ENCODE data around the gene GLB1L. TPM values are rescaled to one million over a fixed set of nuclear protein-coding genes. Genes with fewer than 3 reads are reported as not detected.
"Not testable (repeated sequence)": the region's sequence is repeated elsewhere in the genome, so short reads cannot be mapped to it uniquely, and the experiment has no call there.

Gene GLB1L
- total RNA-seq, 3 donors from 2014 or later = 4.2 to 10.8 (median 5.8) TPM

DNA sequence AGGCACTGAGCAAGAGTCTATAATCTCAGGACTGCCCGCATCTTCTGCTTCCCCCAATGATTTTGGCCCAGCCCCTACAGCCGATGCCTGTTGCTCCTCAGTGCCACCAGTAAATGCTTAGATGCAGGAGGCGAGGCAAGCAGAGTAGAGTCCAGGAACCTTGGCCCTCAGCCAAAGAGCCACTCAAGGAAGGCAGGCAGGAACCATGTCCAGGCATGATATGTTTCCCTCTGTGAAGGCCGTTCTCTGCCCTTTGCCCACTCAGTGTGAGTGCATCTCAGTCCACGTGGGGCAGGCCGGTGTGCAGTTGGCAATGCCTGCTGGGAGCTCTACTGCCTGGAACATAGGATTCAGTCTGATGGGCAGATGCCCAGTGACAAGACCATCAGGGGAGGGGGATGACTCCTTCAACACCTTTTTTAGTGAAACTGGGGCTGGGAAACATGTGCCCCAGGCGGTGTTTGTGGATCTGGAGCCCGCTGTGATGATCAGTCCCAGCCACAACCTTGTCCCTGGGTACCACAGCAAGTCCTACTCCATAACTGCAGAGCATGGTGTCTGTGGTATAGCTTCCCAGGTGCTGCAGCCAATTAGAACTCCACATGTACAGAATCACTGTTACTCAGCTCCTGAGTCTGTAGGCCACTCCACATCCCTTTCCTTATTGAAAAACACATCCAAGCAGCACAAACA is 24.3 kb upstream of the GLB1L start:
- intact Hi-C loops (cut with DNase I, micrococcal nuclease) = no loop called here
- ATAC-seq (peak; percentile 92), DNase-seq (peak in 2 of 3 donors; percentile 73 to 85)
- Histone ChIP-seq H3K36me3 (ENCODE audit: low read depth) (no peaks in the 10 kb centered on the region), H3K4me3 (no peak overlapping the region), H3K4me1 (ENCODE audit: low read depth) (no peaks in the 10 kb centered on the region), H3K9me3 (no peaks in the 10 kb centered on the region)
- TF ChIP-seq, protein P1, sequence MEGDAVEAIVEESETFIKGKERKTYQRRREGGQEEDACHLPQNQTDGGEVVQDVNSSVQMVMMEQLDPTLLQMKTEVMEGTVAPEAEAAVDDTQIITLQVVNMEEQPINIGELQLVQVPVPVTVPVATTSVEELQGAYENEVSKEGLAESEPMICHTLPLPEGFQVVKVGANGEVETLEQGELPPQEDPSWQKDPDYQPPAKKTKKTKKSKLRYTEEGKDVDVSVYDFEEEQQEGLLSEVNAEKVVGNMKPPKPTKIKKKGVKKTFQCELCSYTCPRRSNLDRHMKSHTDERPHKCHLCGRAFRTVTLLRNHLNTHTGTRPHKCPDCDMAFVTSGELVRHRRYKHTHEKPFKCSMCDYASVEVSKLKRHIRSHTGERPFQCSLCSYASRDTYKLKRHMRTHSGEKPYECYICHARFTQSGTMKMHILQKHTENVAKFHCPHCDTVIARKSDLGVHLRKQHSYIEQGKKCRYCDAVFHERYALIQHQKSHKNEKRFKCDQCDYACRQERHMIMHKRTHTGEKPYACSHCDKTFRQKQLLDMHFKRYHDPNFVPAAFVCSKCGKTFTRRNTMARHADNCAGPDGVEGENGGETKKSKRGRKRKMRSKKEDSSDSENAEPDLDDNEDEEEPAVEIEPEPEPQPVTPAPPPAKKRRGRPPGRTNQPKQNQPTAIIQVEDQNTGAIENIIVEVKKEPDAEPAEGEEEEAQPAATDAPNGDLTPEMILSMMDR (IDR thresholded peaks at IDR 0.05) = no peak

- Histone ChIP-seq H3K9me3 (no peaks in the 10 kb centered on the region), H3K4me3 (no peak overlapping the region), H3K36me3 (ENCODE audit: low read depth) (no peaks in the 10 kb centered on the region), H3K4me1 (ENCODE audit: low read depth) (no peaks in the 10 kb centered on the region)
- DNase-seq = no peak
- intact Hi-C loops (cut with DNase I, micrococcal nuclease) = no loop called here
- no peak for ATAC-seq
- TF ChIP-seq, protein P1 (IDR thresholded peaks at IDR 0.05) = no peak
Observed at GRCh38 chr2:219268294-219268693, 23.1 kb upstream of the GLB1L start.

GRCh38 chr2:219266886-219267285 is 21.6 kb upstream of the GLB1L start:
- Histone ChIP-seq H3K4me3 (no peak overlapping the region), H3K4me1 (ENCODE audit: low read depth) (no peaks in the 10 kb centered on the region), H3K9me3 (no peaks in the 10 kb centered on the region), H3K36me3 (ENCODE audit: low read depth) (no peaks in the 10 kb centered on the region)
- no peak for ATAC-seq
- DNase-seq = no peak
- intact Hi-C loops (cut with DNase I, micrococcal nuclease) = no loop called here
- TF ChIP-seq, protein P1 (IDR thresholded peaks at IDR 0.05) = no peak

DNA sequence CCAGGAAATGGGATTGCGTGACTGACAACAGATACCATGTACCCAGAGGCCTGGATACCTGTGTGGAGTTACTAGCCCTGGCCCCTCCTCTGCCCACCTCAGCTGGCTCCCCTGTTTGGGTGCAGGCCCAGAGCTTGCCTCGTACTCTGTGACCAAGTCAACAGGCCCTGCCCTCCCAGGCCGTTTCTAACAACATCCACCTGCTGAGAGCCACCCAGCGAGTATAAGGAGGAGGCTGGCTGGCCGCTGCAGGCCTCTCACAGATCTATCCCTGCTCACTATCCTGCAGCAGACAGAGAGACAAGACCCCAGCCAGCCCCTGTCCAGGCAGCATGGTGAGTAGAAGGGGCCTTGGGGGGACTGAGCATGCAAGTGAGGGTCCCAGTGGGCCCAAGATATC is 21.0 kb upstream of the GLB1L start:
- H3K36me3 ChIP-seq (ENCODE audit: low read depth) = no peaks in the 10 kb centered on the region
- ATAC-seq (no peak), DNase-seq (no peak)
- TF ChIP-seq, protein P1 (IDR thresholded peaks at IDR 0.05) = no peak
- no peak overlapping the region for H3K4me3 ChIP-seq
- H3K4me1 ChIP-seq (ENCODE audit: low read depth) = no peaks in the 10 kb centered on the region
- intact Hi-C loops (cut with DNase I, micrococcal nuclease) = no loop called here
- H3K9me3 ChIP-seq = no peaks in the 10 kb centered on the region

GRCh38 chr2:219261024-219261855 is 16.0 kb upstream of the GLB1L start:
- Histone ChIP-seq H3K36me3 (ENCODE audit: low read depth) (no peaks in the 10 kb centered on the region), H3K4me3 (no peak overlapping the region), H3K9me3 (no peaks in the 10 kb centered on the region), H3K4me1 (ENCODE audit: low read depth) (no peaks in the 10 kb centered on the region)
- no peak for ATAC-seq
- no peak for DNase-seq
- intact Hi-C loops (cut with DNase I, micrococcal nuclease) = no loop called here
- TF ChIP-seq, protein P1 (IDR thresholded peaks at IDR 0.05) = no peak

GRCh38 chr2:219258942-219259341 is 13.7 kb upstream of the GLB1L start:
- H3K4me3 ChIP-seq; H3K4me1 ChIP-seq (ENCODE audit: low read depth); ATAC-seq; H3K9me3 ChIP-seq; intact Hi-C loops (cut with DNase I, micrococcal nuclease); DNase-seq; H3K36me3 ChIP-seq (ENCODE audit: low read depth): not testable (repeated sequence)

Measured in mucosa of descending colon (tissue), 3 donors.